IMR-90 (cell line): Measurements from ENCODE around the gene PLN. TPM values are rescaled to one million over a fixed set of nuclear protein-coding genes. Genes with fewer than 3 reads are reported as not detected.

Experiments
- ATAC-seq: fragments of 200-7000 bp; cut with Tn5 transposase; 2 replicates; pipeline ENCODE4 v1.9.1; 2020; ENCODE audit warnings: low read depth, mild to moderate bottlenecking, moderate library complexity
- BruUV-seq: library from RNA; stranded (reverse); fragments of 400-500 nt; replicated peaks from 2 replicates; lab custom pipeline; 2021; lab: Mats Ljungman, UMichigan
- CTCF ChIA-PET: fragments of 300-600 bp; formaldehyde crosslinking; extraction: SDS; loops from one replicate; lab custom pipeline; 2021; ENCODE audit warnings: antibody characterized with exemption; lab: Yijun Ruan, JAX
- POLR2A ChIA-PET: fragments of 300-600 bp; sonication (Branson Sonifier 250); formaldehyde crosslinking; loops from one replicate; lab custom pipeline; 2022; ENCODE audit warnings: antibody characterized with exemption; ENCODE audit not compliant: unreplicated experiment; lab: Charles Lee
- DNase-seq: peaks from one replicate; pipeline ENCODE4 v3.0.0; 2013
- H2AFZ ChIP-seq: replicated peaks from 2 replicates; pipeline ENCODE3; 2013; ENCODE audit warnings: low read length, mild to moderate bottlenecking; ENCODE audit not compliant: poor library complexity
- H2AK5ac ChIP-seq: 2 replicates; pipeline ENCODE4 v1.6.1; 2013; ENCODE audit warnings: low read depth, low read length, inconsistent platforms
- H2AK9ac ChIP-seq: replicated peaks from 2 replicates; pipeline ENCODE3; 2013; ENCODE audit warnings: mild to moderate bottlenecking, low read depth, low read length, moderate library complexity; ENCODE audit not compliant: poor library complexity
- H2BK120ac ChIP-seq: 2 replicates; pipeline ENCODE4 v1.6.1; 2013; ENCODE audit warnings: low read depth, low read length, inconsistent platforms
- H2BK15ac ChIP-seq: 3 replicates; pipeline ENCODE4 v1.6.1; 2013; ENCODE audit warnings: low read depth, low read length, inconsistent platforms
- H2BK20ac ChIP-seq: 2 replicates; pipeline ENCODE4 v1.6.1; 2013; ENCODE audit warnings: low read depth, mild to moderate bottlenecking, inconsistent platforms, low read length, moderate library complexity
- H2BK5ac ChIP-seq: 2 replicates; pipeline ENCODE4 v1.6.1; 2013; ENCODE audit warnings: mild to moderate bottlenecking, low read depth, low read length, inconsistent platforms; ENCODE audit not compliant: poor library complexity, severe bottlenecking
- H3K14ac ChIP-seq: replicated peaks from 2 replicates; pipeline ENCODE4 v1.6.1; 2013; ENCODE audit warnings: low read depth, low read length, inconsistent platforms
- H3K18ac ChIP-seq: 2 replicates; pipeline ENCODE4 v1.6.1; 2013; ENCODE audit warnings: low read depth, low read length, control low read depth
- H3K23ac ChIP-seq: 2 replicates; pipeline ENCODE4 v1.6.1; 2013; ENCODE audit warnings: low read depth, low read length, inconsistent platforms
- H3K27ac ChIP-seq: 2 replicates; pipeline ENCODE4 v1.5.1; 2013; ENCODE audit warnings: mild to moderate bottlenecking, control low read depth, low read length; ENCODE audit not compliant: insufficient read depth
- H3K27me3 ChIP-seq: 2 replicates; pipeline ENCODE4 v1.6.1; 2013; ENCODE audit warnings: low read length; ENCODE audit not compliant: control insufficient read depth, insufficient read depth
- H3K36me3 ChIP-seq: 2 replicates; pipeline ENCODE4 v1.6.1; 2013; ENCODE audit warnings: low read length, mixed read lengths; ENCODE audit not compliant: control insufficient read depth, insufficient read depth
- H3K4ac ChIP-seq: 2 replicates; pipeline ENCODE4 v1.6.1; 2013; ENCODE audit warnings: low read depth, low read length, inconsistent platforms
- H3K4me1 ChIP-seq: 2 replicates; pipeline ENCODE4 v1.6.1; 2013; ENCODE audit warnings: low read length, mixed read lengths; ENCODE audit not compliant: control insufficient read depth, insufficient read depth
- H3K4me2 ChIP-seq: 2 replicates; pipeline ENCODE4 v1.6.1; 2013; ENCODE audit warnings: low read depth, mild to moderate bottlenecking, control low read depth, low read length, moderate library complexity
- H3K4me3 ChIP-seq: 2 replicates; pipeline ENCODE4 v1.5.1; 2013; ENCODE audit warnings: low read depth, mild to moderate bottlenecking, control low read depth, low read length, moderate library complexity; ENCODE audit not compliant: insufficient read depth
- H3K56ac ChIP-seq: 2 replicates; pipeline ENCODE4 v1.6.1; 2013; ENCODE audit warnings: low read length, inconsistent platforms; ENCODE audit not compliant: insufficient read depth; ENCODE audit errors: extremely low read depth
- H3K79me1 ChIP-seq, 2 experiments: 2 replicates each; pipeline ENCODE4 v1.6.1; 2013; ENCODE audit warnings: low read length in 2 of 2, inconsistent platforms in 1 of 2, low read depth in 1 of 2
- H3K9ac ChIP-seq: 2 replicates; pipeline ENCODE4 v1.6.1; 2013; ENCODE audit warnings: low read depth, low read length, control low read depth
- H3K9me1 ChIP-seq: 2 replicates; pipeline ENCODE4 v1.6.1; 2013; ENCODE audit warnings: low read length, inconsistent platforms; ENCODE audit not compliant: insufficient read depth
- H3K9me3 ChIP-seq: 2 replicates; pipeline ENCODE4 v1.6.1; 2013; ENCODE audit warnings: low read length; ENCODE audit not compliant: control insufficient read depth, insufficient read depth
- H4K20me1 ChIP-seq: 2 replicates; pipeline ENCODE4 v1.6.1; 2013; ENCODE audit warnings: low read length, inconsistent platforms; ENCODE audit not compliant: insufficient read depth
- H4K5ac ChIP-seq: 2 replicates; pipeline ENCODE4 v1.6.1; 2013; ENCODE audit warnings: mild to moderate bottlenecking, low read depth, low read length, control low read depth
- H4K8ac ChIP-seq, 2 experiments: 2 replicates each; pipeline ENCODE4 v1.6.1; 2013; ENCODE audit warnings: low read depth in 2 of 2, low read length in 2 of 2, control low read depth in 1 of 2, inconsistent platforms in 1 of 2
- H4K91ac ChIP-seq: 2 replicates; pipeline ENCODE4 v1.6.1; 2013; ENCODE audit warnings: low read depth, low read length, inconsistent platforms; ENCODE audit not compliant: insufficient read depth
- BHLHE40 ChIP-seq: fragments of 150-350 bp; IDR thresholded peaks from 2 replicates; pipeline ENCODE4 v1.6.1; 2016; ENCODE audit warnings: mild to moderate bottlenecking, low read depth, low read length
- CEBPB ChIP-seq: IDR thresholded peaks from 2 replicates; pipeline ENCODE4 v1.6.1; 2012; ENCODE audit warnings: low read depth, low read length, improper control_type of control experiment
- CHD1 ChIP-seq: IDR thresholded peaks from 2 replicates; pipeline ENCODE4 v1.6.1; 2012; ENCODE audit warnings: low read depth, low read length, improper control_type of control experiment
- CTCF ChIP-seq: conservative IDR thresholded peaks from 2 replicates; pipeline ENCODE4 v1.5.1; 2012; ENCODE audit warnings: mild to moderate bottlenecking, low read depth, low read length, improper control_type of control experiment
- ELK1 ChIP-seq: fragments of 150-350 bp; IDR thresholded peaks from 2 replicates; pipeline ENCODE4 v1.6.1; 2016; ENCODE audit warnings: low read depth, mild to moderate bottlenecking, low read length, moderate library complexity, borderline replicate concordance
- FOS ChIP-seq: fragments of 150-350 bp; IDR thresholded peaks from 2 replicates; pipeline ENCODE4 v1.6.1; 2016; ENCODE audit warnings: low read depth, low read length
- MAFK ChIP-seq: IDR thresholded peaks from 2 replicates; pipeline ENCODE4 v1.6.1; 2012; ENCODE audit warnings: low read depth, low read length, improper control_type of control experiment
- MAZ ChIP-seq: IDR thresholded peaks from 2 replicates; pipeline ENCODE4 v1.6.1; 2012; ENCODE audit warnings: low read depth, mild to moderate bottlenecking, low read length, improper control_type of control experiment, moderate library complexity, borderline replicate concordance
- MXI1 ChIP-seq: IDR thresholded peaks from 2 replicates; pipeline ENCODE4 v1.6.1; 2012; ENCODE audit warnings: low read depth, mild to moderate bottlenecking, low read length, moderate library complexity, borderline replicate concordance
- POLR2A ChIP-seq: IDR thresholded peaks from 2 replicates; pipeline ENCODE4 v1.6.1; 2012; ENCODE audit warnings: mild to moderate bottlenecking, low read depth, low read length
- RAD21 ChIP-seq: IDR thresholded peaks from 2 replicates; pipeline ENCODE4 v1.6.1; 2012; ENCODE audit warnings: low read length, improper control_type of control experiment
- RFX5 ChIP-seq: IDR thresholded peaks from 2 replicates; pipeline ENCODE4 v1.8.0; 2012; ENCODE audit warnings: low read depth, mild to moderate bottlenecking, low read length, moderate library complexity
- SMC3 ChIP-seq: fragments of 150-350 bp; IDR thresholded peaks from 2 replicates; pipeline ENCODE4 v1.6.1; 2016; ENCODE audit warnings: low read depth, mild to moderate bottlenecking, antibody characterized with exemption, low read length, moderate library complexity
- USF2 ChIP-seq: fragments of 150-350 bp; IDR thresholded peaks from 2 replicates; pipeline ENCODE4 v1.6.1; 2017; ENCODE audit warnings: mild to moderate bottlenecking, antibody characterized with exemption, low read length, low read depth
- WGBS, 2 experiments: methylation state at CpG; one replicate each; pipeline versions ENCODE4 v1.1.5 to v1.1.7; 2013; ENCODE audit warnings: missing lambda C conversion rate in 2 of 2; ENCODE audit not compliant: insufficient read length in 1 of 2; ENCODE audit errors: extremely low coverage in 2 of 2; 5-methylcytosine and 5-hydroxymethylcytosine counted together
- dilution Hi-C: fragments of 300-500 bp; cut with HindIII; formaldehyde crosslinking; loops from one replicate; pipeline ENCODE4 v1.14.3; 2018; ENCODE audit warnings: low sequenced_read_pairs; ENCODE audit not compliant: unreplicated experiment
- in situ Hi-C: fragments of 300-500 bp; cut with MboI; formaldehyde crosslinking; loops from 3 replicates; pipeline ENCODE4 v1.14.3; 2019; ENCODE audit warnings: low sequenced_read_pairs, inconsistent platforms, mixed read lengths
- intact Hi-C: fragments of 100-400 bp; cut with micrococcal nuclease; formaldehyde crosslinking; loops from 2 replicates; pipeline ENCODE4 v1.10.0; 2022
- polyA plus RNA-seq, 3 experiments: library from polyadenylated mRNA; depleted of rRNA; stranded (reverse); fragments of >200 nt; gene quantifications; 2 replicates each; pipeline ENCODE4 v1.2.3, GENCODE V29; 2012; ENCODE audit warnings: low replicate concordance in 1 of 3
- total RNA-seq: library from RNA; depleted of rRNA; stranded (reverse); fragments of >200 nt; gene quantifications from 2 replicates; pipeline ENCODE4 v1.2.3, GENCODE V29; 2012

PLN gene
- total and polyA plus RNA-seq, 2 of the 4 experiments (the other 2 are of a cell fraction), result under 0.01 TPM; not detected in 1

- Histone ChIP-seq H2AK9ac (no peak overlapping the region), H3K56ac (no peak overlapping the region), H3K4me2 (no peak overlapping the region), H2BK5ac (no peak overlapping the region), H3K4me3 (no peak overlapping the region), H3K79me1 (peaks cover 11 to 26% of the 10 kb centered on the region in 2 experiments), H2BK120ac (no peak overlapping the region), H3K14ac (no peak overlapping the region), H4K20me1 (no peaks in the 10 kb centered on the region; the same call in 1 of the 2 replicates), H2AK5ac (no peak overlapping the region), H2BK15ac (no peak overlapping the region), H3K4me1 (peaks cover 5% of the 10 kb centered on the region), H3K9me3 (no peaks in the 10 kb centered on the region), H4K5ac (no peak overlapping the region), H3K9ac (no peak overlapping the region), H3K27me3 (no peaks in the 10 kb centered on the region), H4K91ac (no peak overlapping the region), H3K36me3 (peaks cover 2% of the 10 kb centered on the region; the same call in 1 of the 2 replicates), H3K9me1 (peaks cover 6% of the 10 kb centered on the region; the same call in 1 of the 2 replicates), H3K18ac (no peak overlapping the region), H4K8ac (no peak overlapping the region), H3K23ac (no peak overlapping the region), H2AFZ (no peak overlapping the region), H2BK20ac (no peak overlapping the region), H3K4ac (no peak overlapping the region), H3K27ac (no peak overlapping the region)
- intact Hi-C loops (loop anchor here (10.0 kb wide), 3 partner anchors 56 to 336 kb away; partner anchors contain the start of gene ASF1A), in situ Hi-C loops (no loop called here), dilution Hi-C loops (no loop called here)
- no peak for DNase-seq
- 17% methylated on average over 1 of the region's 6 CpGs; no CpG with 5 or more reads in 1 of the 2 experiments for WGBS, 2 experiments
- BruUV-seq, result no TSS peak
- TF ChIP-seq USF2 (no peak), MAZ (no peak), MAFK (no peak), FOS (no peak), SMC3 (no peak), RFX5 (no peak), CHD1 (no peak), POLR2A (no peak), ELK1 (no peak), CEBPB (no peak), BHLHE40 (no peak), RAD21 (no peak), CTCF (no peak), MXI1 (no peak)
- no peak for ATAC-seq
- ChIA-PET POLR2A (no interaction called here), CTCF (no interaction called here)
Measured at GRCh38 chr6:118558464-118559217, 10.5 kb downstream of the PLN start.
